Osteoblast (primary cell): ENCODE measurements around the gene KCNJ12. TPM values are rescaled to one million over a fixed set of nuclear protein-coding genes. Genes with fewer than 3 reads are reported as not detected.
A peak's percentile ranks its signal among the peaks of the same experiment; 100 is the strongest.
"Not testable (repeated sequence)": the region's sequence is repeated elsewhere in the genome, so short reads cannot be mapped to it uniquely, and the experiment has no call there.

Experiments used
- DNase-seq: peaks from one replicate; pipeline ENCODE4 v3.0.0; 2011; ENCODE audit warnings: low spot score, mixed read lengths; ENCODE audit not compliant: insufficient read length; ENCODE audit errors: missing footprints
- H2AFZ ChIP-seq: 2 replicates; pipeline ENCODE4 v1.6.0; 2011; ENCODE audit warnings: mild to moderate bottlenecking, low read length
- H3K27ac ChIP-seq: 2 replicates; pipeline ENCODE4 v1.5.1; 2011; ENCODE audit warnings: mild to moderate bottlenecking, low read depth, low read length, moderate library complexity
- H3K27me3 ChIP-seq: 2 replicates; pipeline ENCODE4 v1.6.0; 2012; ENCODE audit warnings: mild to moderate bottlenecking, control low read depth, inconsistent platforms, low read length, moderate library complexity; ENCODE audit not compliant: insufficient read depth
- H3K36me3 ChIP-seq: 2 replicates; pipeline ENCODE4 v1.5.1; 2011; ENCODE audit warnings: mild to moderate bottlenecking, low read length, control low read depth, moderate library complexity; ENCODE audit not compliant: insufficient read depth
- H3K4me1 ChIP-seq: 2 replicates; pipeline ENCODE4 v1.5.1; 2011; ENCODE audit warnings: mild to moderate bottlenecking, low read length, control low read depth, moderate library complexity; ENCODE audit not compliant: insufficient read depth
- H3K4me2 ChIP-seq: 2 replicates; pipeline ENCODE4 v1.6.0; 2011; ENCODE audit warnings: mild to moderate bottlenecking, low read length; ENCODE audit not compliant: insufficient read depth
- H3K4me3 ChIP-seq: fragments of 200-600 bp; sonication (generic); 3 replicates; pipeline ENCODE4 v1.5.1; 2012; ENCODE audit warnings: mild to moderate bottlenecking, low read length, inconsistent platforms; ENCODE audit not compliant: insufficient read depth
- H3K79me2 ChIP-seq: 2 replicates; pipeline ENCODE4 v1.6.0; 2012; ENCODE audit warnings: mild to moderate bottlenecking, low read length, control low read depth, inconsistent platforms; ENCODE audit not compliant: insufficient read depth
- H3K9me3 ChIP-seq: 2 replicates; pipeline ENCODE4 v1.5.1; 2011; ENCODE audit warnings: low read depth, low read length, control low read depth
- H4K20me1 ChIP-seq: 2 replicates; pipeline ENCODE4 v1.6.0; 2012; ENCODE audit warnings: mild to moderate bottlenecking, low read length, control low read depth; ENCODE audit not compliant: insufficient read depth
- total RNA-seq: library from RNA; depleted of rRNA; stranded (reverse); fragments of >200 nt; gene quantifications from 2 replicates; pipeline ENCODE4 v1.2.3, GENCODE V29; 2012

Gene KCNJ12
- total RNA-seq, 1 donor, result under 0.01 TPM

GRCh38 chr17:21409388-21409787, 33.2 kb downstream of the KCNJ12 start:
- H3K27ac ChIP-seq, H2AFZ ChIP-seq, DNase-seq, H3K4me3 ChIP-seq, H3K9me3 ChIP-seq, H3K4me1 ChIP-seq, H3K79me2 ChIP-seq, H3K36me3 ChIP-seq, H3K27me3 ChIP-seq, H3K4me2 ChIP-seq, H4K20me1 ChIP-seq: not testable (repeated sequence)

GRCh38 chr17:21409971-21410370, 33.8 kb downstream of the KCNJ12 start:
- H3K27me3 ChIP-seq, H3K4me2 ChIP-seq, H4K20me1 ChIP-seq, H3K36me3 ChIP-seq, H3K9me3 ChIP-seq, H3K4me3 ChIP-seq, H3K4me1 ChIP-seq, H2AFZ ChIP-seq, H3K27ac ChIP-seq, H3K79me2 ChIP-seq: not testable (repeated sequence)
- peak; percentile 29 for DNase-seq

- not testable (repeated sequence) for H2AFZ ChIP-seq, H3K4me2 ChIP-seq, H4K20me1 ChIP-seq, H3K36me3 ChIP-seq, H3K27me3 ChIP-seq, H3K79me2 ChIP-seq, H3K4me3 ChIP-seq, H3K27ac ChIP-seq, H3K9me3 ChIP-seq, H3K4me1 ChIP-seq, DNase-seq
Measured at GRCh38 chr17:21410371-21410770, 34.2 kb downstream of the KCNJ12 start.

- not testable (repeated sequence) for H3K79me2 ChIP-seq, H3K36me3 ChIP-seq, H4K20me1 ChIP-seq, H3K4me3 ChIP-seq, H3K4me1 ChIP-seq, H3K27ac ChIP-seq, H3K27me3 ChIP-seq, H3K9me3 ChIP-seq, H2AFZ ChIP-seq, H3K4me2 ChIP-seq
- peak; percentile 10 for DNase-seq
Measured at GRCh38 chr17:21410906-21411678, 34.9 kb downstream of the KCNJ12 start.

GRCh38 chr17:21411679-21412205, 35.6 kb downstream of the KCNJ12 start:
- H3K4me2 ChIP-seq, H3K27me3 ChIP-seq, H3K27ac ChIP-seq, H3K36me3 ChIP-seq, H3K79me2 ChIP-seq, H4K20me1 ChIP-seq, H3K9me3 ChIP-seq, H2AFZ ChIP-seq, H3K4me1 ChIP-seq, DNase-seq, H3K4me3 ChIP-seq: not testable (repeated sequence)

GRCh38 chr17:21412207-21412681, 36.1 kb downstream of the KCNJ12 start:
- not testable (repeated sequence) for H3K9me3 ChIP-seq, H3K4me1 ChIP-seq, H4K20me1 ChIP-seq, H3K79me2 ChIP-seq, H3K27me3 ChIP-seq, H3K4me2 ChIP-seq, H2AFZ ChIP-seq, H3K4me3 ChIP-seq, H3K36me3 ChIP-seq, H3K27ac ChIP-seq
- peak; percentile 45 for DNase-seq

- not testable (repeated sequence) for H3K4me3 ChIP-seq, H3K9me3 ChIP-seq, H3K79me2 ChIP-seq, H3K27ac ChIP-seq, H3K4me2 ChIP-seq, H4K20me1 ChIP-seq, H3K36me3 ChIP-seq, H2AFZ ChIP-seq, H3K4me1 ChIP-seq, H3K27me3 ChIP-seq
- DNase-seq, result peak; percentile 11
Measured at GRCh38 chr17:21413570-21414279, 37.6 kb downstream of the KCNJ12 start.

- not testable (repeated sequence) for H3K36me3 ChIP-seq, H2AFZ ChIP-seq, H3K4me3 ChIP-seq, H4K20me1 ChIP-seq, H3K9me3 ChIP-seq, H3K27ac ChIP-seq, H3K4me1 ChIP-seq, DNase-seq, H3K4me2 ChIP-seq, H3K27me3 ChIP-seq, H3K79me2 ChIP-seq
Measured at GRCh38 chr17:21414616-21415015, 38.5 kb downstream of the KCNJ12 start.
